ENCODE measurements around the gene STUB1.

GRCh38 chr16:725463-726187 is 45.4 kb downstream of the STUB1 start:
- no peak for TF ChIP-seq POLR2A (IDR thresholded peaks at IDR 0.05)
- TF ChIP-seq CTCF (IDR thresholded peaks at IDR 0.05), result no peak

Data from right lobe of liver (tissue), 4 donors.